Hematopoietic multipotent progenitor cell treated with erythropoietin and hydrocortisone succinate and interleukin-3 and kit ligand, for 17 days (in vitro differentiated cells): ENCODE measurements around the gene CFAP97D2.
"Not testable (repeated sequence)": the region's sequence is repeated elsewhere in the genome, so short reads cannot be mapped to it uniquely, and the experiment has no call there.

Experiments
- DNase-seq: peaks from one replicate; pipeline ENCODE4 v3.0.0-alpha.2; 2015; ENCODE audit warnings: low spot score

CFAP97D2 gene

GRCh38 chr13:114158869-114159666 lies 20.0 kb upstream of the CFAP97D2 start:
- DNase-seq, result not testable (repeated sequence)

DNA sequence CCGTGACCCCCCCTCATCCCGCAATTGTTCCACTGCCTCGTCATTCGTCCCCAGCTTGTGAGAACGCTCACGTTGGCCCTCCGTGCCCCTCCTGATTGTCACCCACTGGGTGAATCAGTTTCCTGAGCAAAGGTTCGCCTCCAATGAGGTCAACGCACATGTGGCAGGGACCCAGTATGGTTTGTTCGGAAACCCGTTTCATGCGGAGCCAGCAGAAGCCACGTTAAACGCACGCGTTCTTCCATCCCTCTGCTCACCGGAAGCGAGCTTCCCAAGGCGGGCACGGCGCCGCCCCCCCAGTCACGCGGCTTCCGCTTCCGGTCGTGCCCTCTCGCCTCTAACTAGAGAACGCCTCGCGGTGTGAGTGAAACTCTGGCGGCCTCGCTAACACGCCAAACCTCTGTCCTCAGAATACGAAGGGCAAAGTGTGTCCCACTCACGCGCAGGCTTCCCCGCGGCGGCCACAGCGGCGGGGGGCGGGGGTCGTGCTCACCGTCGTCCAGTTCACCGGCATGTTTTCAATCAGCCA lies 18.0 kb upstream of the CFAP97D2 start:
- no peak for DNase-seq

DNA sequence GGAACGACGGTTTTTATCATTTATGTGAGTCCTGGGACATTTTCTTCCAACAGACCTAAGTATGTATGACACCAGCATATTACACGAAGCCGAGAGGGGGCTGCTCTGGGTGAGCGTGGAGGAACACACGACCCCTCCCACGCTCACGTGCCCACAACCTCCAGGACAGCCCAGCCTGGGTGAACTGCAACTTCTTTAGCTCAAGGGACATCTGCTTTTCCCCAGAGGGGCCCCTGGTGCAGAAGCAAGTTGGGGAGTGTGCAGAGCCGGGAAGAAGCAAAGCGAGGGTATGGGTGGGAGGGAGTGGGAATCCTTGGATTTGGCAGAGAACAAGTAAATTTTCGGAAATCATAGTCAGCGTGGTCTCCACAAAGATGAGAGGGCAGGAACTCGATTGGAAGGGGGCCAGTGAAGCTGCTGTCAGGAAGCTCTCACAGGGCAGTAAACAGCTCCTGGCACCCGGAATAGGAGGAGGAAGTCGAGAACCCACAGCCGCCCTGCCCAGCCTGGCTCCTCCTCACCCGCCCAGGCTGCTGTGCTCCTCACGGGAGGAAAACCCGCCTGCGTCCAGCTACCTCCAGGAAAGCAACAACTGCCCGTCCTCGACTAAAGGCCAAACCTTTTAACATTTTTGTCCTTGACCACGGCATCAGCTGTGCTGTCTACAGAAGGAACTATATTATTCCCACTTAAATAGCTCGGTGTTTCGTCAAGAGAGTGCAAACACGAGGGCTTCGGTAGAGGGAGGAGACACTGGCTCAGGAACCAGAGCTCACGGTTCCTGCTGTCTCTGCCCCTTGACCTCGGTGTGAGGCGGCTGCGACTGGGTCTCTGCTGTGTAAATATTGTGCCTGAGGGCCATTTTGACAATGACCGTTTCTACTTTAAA lies 17.2 kb upstream of the CFAP97D2 start:
- DNase-seq, result no peak

- DNase-seq, result no peak
Measured at GRCh38 chr13:114162533-114162922, 16.5 kb upstream of the CFAP97D2 start.

GRCh38 chr13:114164053-114164452 lies 15.0 kb upstream of the CFAP97D2 start:
- no peak for DNase-seq

- no peak for DNase-seq
Measured at GRCh38 chr13:114164681-114165429, 14.2 kb upstream of the CFAP97D2 start.

DNA sequence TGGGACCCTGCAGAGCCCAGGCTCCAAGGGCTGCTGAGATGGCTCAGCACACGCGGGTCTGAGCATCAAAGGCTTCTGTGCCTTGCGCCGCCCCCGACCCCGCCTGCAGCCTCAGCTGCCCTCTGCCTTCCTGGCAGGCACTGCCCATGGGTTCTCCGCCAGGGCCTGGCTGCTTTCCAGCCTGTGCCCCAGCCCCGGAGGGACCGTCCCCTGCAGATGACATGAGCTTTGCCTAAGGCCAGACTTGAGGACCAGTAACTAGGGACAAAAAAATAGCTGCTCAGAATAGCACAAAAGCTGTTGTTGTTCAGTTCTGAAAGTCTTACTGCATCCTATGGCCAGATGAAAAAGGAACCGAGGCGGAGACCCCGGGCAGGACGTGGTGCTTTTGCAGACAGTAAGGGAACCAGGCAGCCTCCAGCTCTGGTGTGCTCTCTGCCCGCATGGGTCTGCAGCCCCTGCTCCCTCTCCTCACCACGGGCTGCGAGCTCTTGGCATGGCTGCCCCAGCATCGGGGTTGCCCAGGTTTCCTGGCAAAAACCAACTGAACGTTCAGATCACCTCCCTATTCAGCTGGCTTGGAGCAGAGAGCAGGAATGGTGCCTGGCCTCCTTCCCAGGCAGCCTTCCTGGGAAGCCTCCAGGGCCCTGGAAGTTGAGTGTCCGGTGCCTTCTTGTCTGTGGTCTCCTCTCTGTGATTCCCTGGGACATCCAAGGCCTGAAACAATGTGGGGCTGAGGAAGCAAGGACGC lies 12.5 kb upstream of the CFAP97D2 start:
- no peak for DNase-seq

GRCh38 chr13:114167426-114167825 lies 11.6 kb upstream of the CFAP97D2 start:
- DNase-seq, result no peak

GRCh38 chr13:114167885-114168284 lies 11.2 kb upstream of the CFAP97D2 start:
- no peak for DNase-seq

DNA sequence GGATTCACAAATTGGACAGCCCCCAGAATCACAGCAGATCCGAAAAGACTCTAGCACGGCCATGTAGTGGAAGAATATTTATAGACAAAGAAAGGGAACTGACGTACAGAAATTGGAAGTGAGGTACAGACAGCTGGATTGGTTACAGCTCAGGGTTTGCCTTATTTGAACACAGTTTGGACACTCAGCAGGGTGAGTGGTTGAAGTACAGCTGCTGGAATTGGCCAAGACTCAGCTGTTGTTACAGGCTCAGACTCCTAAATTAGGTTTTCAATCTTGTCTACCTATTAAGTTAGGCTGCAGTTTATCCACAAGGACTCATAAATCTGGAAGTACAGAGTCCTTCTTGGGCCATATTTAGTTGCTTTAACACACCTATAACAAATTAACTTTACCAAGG lies 5.8 kb upstream of the CFAP97D2 start:
- no peak for DNase-seq

GRCh38 chr13:114173745-114174144 lies 5.3 kb upstream of the CFAP97D2 start:
- no peak for DNase-seq

DNA sequence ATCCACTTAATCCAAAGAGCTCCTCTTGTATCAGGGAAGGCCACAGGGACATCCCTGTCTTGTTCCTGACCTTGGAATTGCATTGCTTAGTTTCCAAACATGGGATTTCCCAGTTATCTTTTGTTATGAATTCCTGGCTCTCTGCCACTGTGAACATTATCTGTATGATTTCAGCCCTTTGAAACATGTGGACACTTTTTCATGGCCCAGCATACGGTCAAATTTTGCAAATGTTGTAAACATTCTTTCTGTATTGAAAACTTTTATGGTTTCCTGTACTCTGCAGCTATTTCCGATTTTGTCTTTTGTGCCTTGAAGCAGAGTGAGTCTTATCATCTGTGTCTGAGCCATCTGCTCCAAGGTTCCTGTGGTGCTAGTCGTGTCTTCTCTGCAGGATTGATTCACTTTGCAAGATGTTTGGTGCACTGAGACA lies 4.5 kb upstream of the CFAP97D2 start:
- DNase-seq, result no peak

DNA sequence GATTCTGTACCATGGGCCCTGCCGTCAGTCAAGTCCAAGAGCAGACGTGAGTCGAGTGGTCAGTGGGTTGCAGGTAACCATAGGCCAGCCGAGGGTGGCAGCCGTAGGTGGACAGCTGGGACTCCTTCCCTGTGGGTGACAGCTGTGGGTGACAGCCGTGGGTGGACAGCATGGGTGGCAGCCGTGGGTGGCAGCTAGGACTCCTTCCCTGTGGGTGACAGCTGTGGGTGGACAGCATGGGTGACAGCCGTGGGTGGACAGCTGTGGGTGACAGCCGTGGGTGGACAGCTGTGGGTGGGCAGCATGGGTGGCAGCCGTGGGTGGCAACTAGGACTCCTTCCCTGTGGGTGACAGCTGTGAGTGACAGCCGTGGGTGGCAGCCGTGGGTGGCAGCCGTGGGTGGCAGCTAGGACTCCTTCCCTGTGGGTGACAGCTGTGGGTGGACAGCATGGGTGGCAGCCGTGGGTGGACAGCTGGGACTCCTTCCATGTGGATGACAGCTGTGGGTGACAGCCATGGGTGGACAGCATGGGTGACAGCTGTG lies 2.6 kb upstream of the CFAP97D2 start:
- not testable (repeated sequence) for DNase-seq

- DNase-seq, result no peak
Measured at GRCh38 chr13:114177245-114178010, 1.6 kb upstream of the CFAP97D2 start.

- DNase-seq, result no peak
Measured at GRCh38 chr13:114185182-114185971, 6.3 kb downstream of the CFAP97D2 start.

DNA sequence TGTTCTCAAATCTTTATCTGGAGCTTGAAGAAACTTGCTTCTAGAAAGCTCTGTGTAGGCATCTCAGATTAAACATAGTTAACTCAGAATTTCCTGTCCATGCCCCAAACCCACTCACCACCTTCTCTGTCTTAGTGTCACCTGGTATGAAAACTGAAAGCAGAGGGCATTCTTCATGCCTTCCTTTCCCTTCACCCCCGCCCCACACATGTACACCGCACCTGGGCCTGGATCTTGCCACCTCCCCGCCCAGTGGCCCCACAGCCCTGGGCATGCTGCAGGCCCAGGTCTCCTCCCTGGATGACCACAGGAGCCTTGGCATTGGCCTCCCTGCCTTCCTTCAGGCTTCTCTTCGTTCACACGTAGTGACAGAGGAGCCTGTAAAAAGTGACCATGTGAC lies 15.8 kb downstream of the CFAP97D2 start:
- DNase-seq, result no peak

DNA sequence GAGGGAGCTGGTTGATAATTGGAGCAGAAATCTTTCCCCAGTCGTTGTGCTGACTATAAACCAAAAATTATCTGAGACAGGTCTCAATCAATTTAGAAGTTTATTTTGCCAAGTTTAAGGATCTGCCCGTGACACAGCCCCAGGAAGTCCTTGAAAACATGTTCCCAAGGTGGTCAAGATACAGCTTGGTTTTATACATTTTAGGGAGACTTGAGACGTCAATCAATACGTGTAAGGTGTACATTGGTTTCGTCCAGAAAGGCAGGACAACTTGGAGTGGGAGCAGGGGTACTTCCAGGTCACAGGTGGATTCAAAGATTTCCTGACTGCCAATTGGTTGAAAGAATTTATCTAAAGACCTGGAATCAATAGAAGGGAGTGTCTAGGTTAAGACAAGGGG lies 17.6 kb downstream of the CFAP97D2 start:
- no peak for DNase-seq

- no peak for DNase-seq
Measured at GRCh38 chr13:114198556-114198955, 19.5 kb downstream of the CFAP97D2 start.

DNA sequence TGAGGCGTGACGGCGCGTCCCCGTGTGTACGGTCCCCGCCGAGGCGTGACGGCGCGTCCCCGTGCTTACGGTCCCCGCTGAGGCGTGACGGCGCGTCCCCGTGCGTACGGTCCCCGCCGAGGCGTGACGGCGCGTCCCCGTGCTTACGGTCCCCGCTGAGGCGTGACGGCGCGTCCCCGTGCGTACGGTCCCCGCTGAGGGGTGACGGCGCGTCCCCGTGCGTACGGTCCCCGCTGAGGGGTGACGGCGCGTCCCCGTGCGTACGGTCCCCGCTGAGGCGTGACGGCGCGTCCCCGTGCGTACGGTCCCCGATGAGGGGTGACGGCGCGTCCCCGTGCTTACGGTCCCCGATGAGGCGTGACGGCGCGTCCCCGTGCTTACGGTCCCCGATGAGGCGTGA lies 20.5 kb downstream of the CFAP97D2 start:
- not testable (repeated sequence) for DNase-seq

GRCh38 chr13:114199954-114200353 lies 20.9 kb downstream of the CFAP97D2 start:
- no peak for DNase-seq
